ENCODE measurements around the gene BLVRB.
"Not testable (repeated sequence)": the region's sequence is repeated elsewhere in the genome, so short reads cannot be mapped to it uniquely, and the experiment has no call there.

Gene BLVRB

GRCh38 chr19:40449506-40449905, 16.0 kb downstream of the BLVRB start:
- DNase-seq = no peak

GRCh38 chr19:40446263-40446784, 19.2 kb downstream of the BLVRB start:
- DNase-seq = no peak

GRCh38 chr19:40445780-40446262, 19.7 kb downstream of the BLVRB start:
- DNase-seq = peak in 1 of 4 experiments; percentile 19

- DNase-seq = no peak
Observed at GRCh38 chr19:40444825-40445312, 20.7 kb downstream of the BLVRB start.

GRCh38 chr19:40444000-40444824, 21.3 kb downstream of the BLVRB start, which contains the start of gene SERTAD3:
SERTAD3 (minus strand) TSS chr19:40444335; CDS start chr19:40442080, 2,255 bp downstream.
- peak; percentile 98 to 100 (median 99) for DNase-seq

GRCh38 chr19:40443131-40443999, 22.2 kb downstream of the BLVRB start:
- peak; percentile 99 to 100 (median 100) for DNase-seq

- DNase-seq = peak in 1 of 4 experiments; percentile 23
Observed at GRCh38 chr19:40442328-40443130, 23.0 kb downstream of the BLVRB start.

GRCh38 chr19:40441719-40442253, 23.8 kb downstream of the BLVRB start:
- no peak for DNase-seq

- DNase-seq = no peak
Observed at GRCh38 chr19:40438284-40438683, 27.3 kb downstream of the BLVRB start.

GRCh38 chr19:40433391-40434216, 31.9 kb downstream of the BLVRB start:
- peak; percentile 94 to 98 (median 96) for DNase-seq

- not testable (repeated sequence) for DNase-seq
Observed at GRCh38 chr19:40432760-40433159, 32.8 kb downstream of the BLVRB start.

GRCh38 chr19:40431698-40432097, 33.8 kb downstream of the BLVRB start:
- no peak for DNase-seq

GRCh38 chr19:40430242-40430641, 35.3 kb downstream of the BLVRB start:
- DNase-seq = not testable (repeated sequence)

- DNase-seq = not testable (repeated sequence)
Observed at GRCh38 chr19:40428197-40428596, 37.3 kb downstream of the BLVRB start.

GRCh38 chr19:40425450-40426287, 39.9 kb downstream of the BLVRB start, which contains the start of gene SERTAD1:
SERTAD1 (minus strand) TSS chr19:40425992; CDS start chr19:40423546, 2,446 bp downstream.
- peak; percentile 100 for DNase-seq

- peak in 3 of 4 experiments; percentile 32 to 49 (median 48) for DNase-seq
Observed at GRCh38 chr19:40424637-40425449, 40.7 kb downstream of the BLVRB start.

- DNase-seq = no peak
Observed at GRCh38 chr19:40423938-40424337, 41.6 kb downstream of the BLVRB start.

- no peak for DNase-seq
Observed at GRCh38 chr19:40422748-40423566, 42.6 kb downstream of the BLVRB start.
